NT2/D1 (cell line): ENCODE measurements around the gene WASHC2A.
"Not testable (repeated sequence)": the region's sequence is repeated elsewhere in the genome, so short reads cannot be mapped to it uniquely, and the experiment has no call there.

Experiments
- SUZ12 ChIP-seq: IDR thresholded peaks from 2 replicates; pipeline ENCODE4 v1.6.1; 2011; ENCODE audit not compliant: insufficient read length, insufficient read depth; ENCODE audit errors: extremely low read depth
- YY1 ChIP-seq: IDR thresholded peaks from 2 replicates; pipeline ENCODE4 v1.6.1; 2011; ENCODE audit not compliant: insufficient read length, insufficient read depth

DNA sequence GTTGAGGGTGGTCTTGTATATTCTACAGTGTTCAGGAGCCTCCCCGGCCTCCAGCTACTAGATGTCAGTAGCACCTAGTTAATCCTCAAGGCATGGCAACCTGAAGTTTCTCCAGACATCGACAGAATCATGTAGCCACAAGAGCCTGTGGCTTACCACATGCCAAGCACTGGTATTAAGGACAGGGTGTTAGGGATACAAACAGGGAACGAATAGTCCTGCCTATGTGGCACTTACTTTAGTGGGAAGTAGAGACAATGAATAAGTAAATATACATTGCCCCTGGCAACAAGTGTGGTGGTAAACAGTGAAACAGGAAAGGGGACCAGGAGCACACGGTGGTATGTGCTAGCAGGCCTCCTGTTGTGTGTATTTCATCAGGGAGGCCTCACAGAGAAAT, 32.4 kb upstream of the WASHC2A start:
- not testable (repeated sequence) for TF ChIP-seq YY1, SUZ12
